T47D (cell line): ENCODE results near the gene PLCXD1.

ENCODE experiments used
- DNase-seq, 2 experiments: peaks; one replicate each; pipeline versions ENCODE4 v3.0.0 to v3.0.0-alpha.2; 2011 to 2012; ENCODE audit warnings: low read depth in 1 of 2, low spot score in 1 of 2
- JUND ChIP-seq: IDR thresholded peaks from 2 replicates; pipeline ENCODE4 v1.6.1; 2012; ENCODE audit warnings: low read depth
- in situ Hi-C: cut with HindIII; loops from 2 replicates; pipeline ENCODE4 v1.10.0; 2016; ENCODE audit warnings: low sequenced_read_pairs, low pct_unique_long_range_greater_than_20kb

The PLCXD1 gene

DNA sequence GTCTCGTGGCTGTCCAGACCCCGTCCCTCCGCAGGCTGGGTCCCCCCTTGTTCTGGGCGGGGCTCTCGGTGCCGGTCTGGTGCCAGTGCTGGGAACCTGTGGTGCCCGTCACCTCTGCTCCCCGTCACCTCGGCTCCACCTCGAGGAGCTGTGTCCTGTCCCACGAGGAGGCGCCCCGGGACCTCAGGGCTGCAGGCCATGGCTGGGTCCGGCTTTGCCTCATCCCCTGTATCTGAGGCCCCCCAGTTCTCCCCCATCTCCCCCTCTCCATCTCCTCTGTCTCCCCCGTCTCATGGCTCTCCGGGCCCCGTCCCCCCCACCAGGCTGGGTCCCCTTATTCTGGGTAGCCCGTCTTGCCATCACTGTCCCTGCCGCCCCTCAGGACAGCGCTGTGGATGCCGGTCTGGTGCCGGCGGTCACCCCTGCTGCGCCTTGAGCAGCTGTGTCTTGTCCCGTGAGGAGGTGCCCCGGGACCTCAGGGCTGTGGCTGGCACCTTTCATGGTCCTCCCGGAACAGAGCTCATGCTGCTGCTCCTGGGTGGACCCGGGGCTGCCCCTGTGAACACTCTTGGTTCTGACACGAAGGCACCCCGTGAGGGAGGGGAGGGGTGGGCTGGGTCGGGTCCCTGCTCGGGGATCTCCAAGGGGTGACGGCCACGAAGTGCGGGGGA lies 50.8 kb downstream of the PLCXD1 start:
- no peak for DNase-seq
- no peak for TF ChIP-seq JUND
- in situ Hi-C loops = no loop called here

DNA sequence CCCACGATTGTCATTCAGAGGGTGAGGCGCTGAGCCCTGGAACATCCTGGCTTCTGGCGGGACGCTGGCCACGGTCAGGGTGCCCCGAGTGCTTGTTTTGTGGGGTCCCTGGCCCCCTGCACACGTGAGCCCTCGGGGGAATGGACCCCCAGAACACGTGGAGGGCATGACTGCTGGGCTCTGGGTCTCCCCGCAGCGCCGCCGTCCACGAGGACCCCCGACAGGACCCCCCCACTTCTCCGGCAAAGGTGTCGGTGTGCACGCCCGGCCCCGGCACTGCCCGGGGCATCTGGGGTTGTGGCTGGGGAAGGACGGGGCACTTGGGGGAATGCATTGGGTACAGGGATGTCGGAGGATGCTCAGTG lies 51.3 kb downstream of the PLCXD1 start:
- in situ Hi-C loops = no loop called here
- no peak for DNase-seq
- TF ChIP-seq JUND = no peak

DNA sequence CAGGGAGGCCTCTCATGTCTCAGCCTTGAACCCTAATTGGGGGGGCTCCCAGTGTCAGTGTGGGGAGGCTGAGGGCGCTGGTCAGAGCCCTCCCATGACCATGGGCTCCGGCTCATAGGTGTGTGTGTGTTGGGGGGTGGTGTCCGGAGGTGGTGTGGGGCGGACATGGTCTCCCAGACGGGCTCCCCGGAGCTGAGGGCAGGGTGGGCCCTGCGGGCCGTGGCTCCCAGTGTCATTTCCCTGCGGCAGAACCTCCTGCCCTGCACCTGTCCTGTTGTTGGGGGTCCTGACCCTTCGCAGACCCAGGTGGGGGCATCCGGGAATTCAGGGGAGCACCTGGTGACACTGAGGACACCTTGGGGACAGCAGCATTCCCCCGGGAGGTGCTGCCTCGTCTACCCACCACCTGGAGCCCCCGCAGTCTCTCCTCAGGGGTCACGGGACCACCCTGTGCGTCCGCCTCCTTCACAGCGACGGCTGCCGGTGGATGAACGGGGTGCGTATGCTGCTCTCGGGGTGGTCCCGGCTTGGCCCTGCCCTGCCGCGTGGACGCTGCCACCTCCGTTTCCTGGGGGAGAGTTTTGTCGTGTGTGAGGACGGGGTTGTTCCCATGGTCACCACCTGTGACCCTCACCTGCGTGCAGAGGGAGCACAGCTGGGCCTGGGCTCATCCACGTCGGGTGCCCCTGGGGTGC lies 51.9 kb downstream of the PLCXD1 start:
- no peak for DNase-seq
- no peak for TF ChIP-seq JUND
- in situ Hi-C loops = no loop called here

DNA sequence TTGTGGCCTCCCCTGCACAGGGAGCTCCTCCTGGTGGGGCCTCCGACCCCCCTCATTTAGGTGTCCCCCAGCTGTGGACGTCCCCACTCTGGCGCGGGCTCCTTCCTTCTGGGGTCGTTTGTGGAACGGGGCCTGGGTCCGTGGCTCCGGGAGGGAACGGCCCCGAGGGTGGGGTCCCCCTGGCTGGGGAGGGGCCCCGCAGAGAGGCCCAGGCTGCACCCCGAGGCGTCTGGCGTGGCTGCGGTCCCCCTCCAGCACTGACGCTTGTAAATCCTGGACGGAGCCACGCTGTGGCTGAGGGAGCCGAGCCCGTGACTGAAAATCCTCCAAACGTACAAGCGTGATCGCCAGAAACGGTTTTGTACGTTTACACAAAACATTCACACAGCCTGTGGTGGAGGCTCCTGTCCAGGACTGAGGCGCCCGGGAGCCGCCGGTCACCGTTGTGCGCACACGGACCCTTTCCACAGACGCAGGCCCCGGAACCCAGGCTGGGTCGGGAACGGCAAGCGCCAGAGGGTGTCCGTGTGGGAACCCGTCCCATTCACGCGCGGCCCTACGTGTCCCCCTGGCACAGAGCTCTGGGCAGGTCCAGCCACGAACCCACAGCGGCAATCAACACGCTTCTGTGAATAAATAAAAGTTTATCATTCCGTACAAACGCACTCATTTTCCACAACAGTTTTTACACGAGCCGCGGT lies 52.6 kb downstream of the PLCXD1 start:
- TF ChIP-seq JUND = no peak
- in situ Hi-C loops = no loop called here
- DNase-seq = no peak

DNA sequence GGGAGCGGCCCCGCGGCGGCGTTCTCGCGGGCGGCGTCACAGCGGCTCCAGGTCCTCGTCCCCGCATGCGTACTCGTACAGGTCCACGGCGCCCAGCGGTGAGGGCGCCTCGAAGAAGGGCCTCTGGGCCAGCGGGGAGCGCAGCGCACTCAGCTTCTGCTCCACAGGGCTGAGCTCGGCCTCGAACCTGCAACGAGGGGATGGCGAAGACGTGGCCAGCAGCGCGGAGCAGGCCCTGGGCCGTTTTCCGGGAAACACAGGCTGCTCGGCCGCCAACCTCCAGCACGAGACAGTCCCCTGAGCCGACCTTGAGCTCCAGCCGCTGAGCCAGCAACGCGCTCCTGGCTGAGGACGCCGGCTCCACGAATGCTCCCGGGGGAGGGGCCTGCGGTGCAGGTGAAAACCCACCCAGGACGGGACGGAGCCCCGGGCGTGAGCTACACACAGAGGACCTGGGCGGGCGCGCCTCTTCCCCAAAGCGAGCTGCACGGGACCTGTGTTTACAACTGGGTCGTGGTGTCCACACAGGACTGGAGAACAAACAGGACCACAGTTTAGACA lies 53.2 kb downstream of the PLCXD1 start:
- in situ Hi-C loops = no loop called here
- no peak for TF ChIP-seq JUND
- no peak for DNase-seq

DNA sequence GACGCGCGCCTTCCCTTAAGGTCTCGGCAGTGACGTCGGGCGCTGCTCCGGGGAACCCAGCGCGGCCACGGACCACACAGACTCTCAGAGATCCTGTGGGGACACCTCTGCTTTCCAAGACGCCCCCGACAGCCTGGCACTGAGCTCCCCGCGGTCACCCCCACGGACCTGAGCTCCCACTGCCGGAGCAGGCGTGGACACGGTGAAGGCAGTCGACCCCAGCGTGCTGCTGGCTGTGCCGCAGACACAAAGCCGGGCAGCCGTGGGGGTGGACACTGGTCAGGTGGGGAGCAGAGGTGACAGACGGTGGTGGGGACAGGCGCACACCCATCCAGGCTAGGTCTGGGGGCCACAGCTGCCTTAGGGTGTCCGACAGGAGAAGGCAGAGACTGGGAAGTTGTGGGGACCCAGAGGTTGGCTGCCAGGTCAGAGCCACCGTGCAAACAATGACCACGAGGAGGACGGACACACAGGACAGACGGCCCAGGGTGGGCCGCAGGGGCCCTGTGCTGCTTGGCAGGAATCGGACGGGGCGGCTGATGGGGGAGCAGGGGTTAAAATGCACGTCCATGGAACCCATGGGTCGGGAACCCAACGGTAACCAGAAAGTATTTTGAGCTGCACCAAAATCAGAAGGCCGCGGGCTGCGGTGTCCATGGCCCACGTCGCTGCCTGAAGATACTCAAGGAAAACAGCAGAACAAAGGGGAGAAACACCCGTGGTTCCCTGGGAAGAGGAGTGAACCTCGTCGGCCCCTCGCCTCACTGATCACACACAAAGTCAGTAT lies 54.0 kb downstream of the PLCXD1 start:
- in situ Hi-C loops = no loop called here
- TF ChIP-seq JUND = no peak
- DNase-seq = no peak

DNA sequence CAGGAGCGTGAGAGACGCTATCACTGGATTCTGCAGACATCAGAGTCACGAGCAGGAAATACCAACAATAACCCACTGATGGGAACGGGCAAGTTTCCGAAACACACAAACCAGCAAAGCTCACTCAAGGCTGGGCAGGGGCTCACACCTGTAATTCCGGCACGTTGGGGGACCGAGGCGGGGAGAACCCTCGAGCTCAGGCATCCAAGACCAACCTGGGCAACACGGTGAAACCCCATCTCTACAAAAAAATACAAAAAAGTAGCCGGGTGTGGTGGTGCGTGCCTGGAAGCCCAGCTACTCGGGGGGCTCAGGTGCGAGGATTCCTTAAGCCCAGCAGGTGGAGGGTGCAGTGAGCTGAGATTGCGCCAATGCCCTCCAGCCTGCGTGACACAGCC lies 54.6 kb downstream of the PLCXD1 start:
- in situ Hi-C loops = no loop called here
- no peak for DNase-seq
- TF ChIP-seq JUND = no peak

DNA sequence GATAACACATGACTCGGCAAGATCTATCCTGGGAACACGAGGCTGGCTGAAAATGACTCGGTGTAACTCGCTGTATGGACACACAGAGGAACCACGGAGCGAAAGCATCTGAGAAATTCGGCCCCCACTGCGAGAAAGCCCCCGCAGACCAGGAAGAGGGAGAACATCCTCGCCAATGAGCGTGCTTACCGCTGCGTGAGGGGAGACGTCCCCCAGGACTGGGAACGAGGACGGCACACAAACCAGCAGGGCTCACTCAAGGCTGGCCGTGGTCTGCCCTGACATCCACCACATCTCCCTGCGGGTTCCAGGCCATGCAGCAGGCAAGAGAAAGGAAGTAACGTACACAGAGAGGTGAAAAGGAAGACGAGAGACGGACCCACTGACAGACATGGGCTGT lies 55.0 kb downstream of the PLCXD1 start:
- no peak for TF ChIP-seq JUND
- DNase-seq = no peak
- in situ Hi-C loops = no loop called here

DNA sequence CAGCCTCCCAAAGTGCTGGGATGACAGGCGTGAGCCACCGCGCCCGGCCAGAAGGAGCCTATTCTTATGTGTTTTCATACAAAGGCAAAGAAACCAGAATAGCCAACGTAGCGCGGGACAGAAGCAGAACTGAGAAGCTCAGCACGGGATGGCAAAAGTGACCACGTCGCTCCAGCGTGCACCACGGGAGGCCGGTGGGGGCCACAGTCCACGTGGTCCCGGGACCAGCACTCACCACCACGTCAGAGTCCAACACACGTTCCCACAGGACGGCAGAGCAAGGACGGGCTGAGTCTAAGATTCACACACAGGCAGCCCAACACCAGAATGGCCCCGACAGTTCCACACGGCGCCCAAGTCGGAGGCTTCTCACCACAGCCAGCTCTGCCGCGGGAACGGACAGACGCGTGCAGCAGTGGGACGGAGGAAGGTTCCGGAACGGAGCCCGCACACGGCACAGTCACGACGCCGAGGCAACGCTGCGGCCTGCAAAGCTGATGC lies 56.2 kb downstream of the PLCXD1 start:
- no peak for TF ChIP-seq JUND
- DNase-seq = no peak

DNA sequence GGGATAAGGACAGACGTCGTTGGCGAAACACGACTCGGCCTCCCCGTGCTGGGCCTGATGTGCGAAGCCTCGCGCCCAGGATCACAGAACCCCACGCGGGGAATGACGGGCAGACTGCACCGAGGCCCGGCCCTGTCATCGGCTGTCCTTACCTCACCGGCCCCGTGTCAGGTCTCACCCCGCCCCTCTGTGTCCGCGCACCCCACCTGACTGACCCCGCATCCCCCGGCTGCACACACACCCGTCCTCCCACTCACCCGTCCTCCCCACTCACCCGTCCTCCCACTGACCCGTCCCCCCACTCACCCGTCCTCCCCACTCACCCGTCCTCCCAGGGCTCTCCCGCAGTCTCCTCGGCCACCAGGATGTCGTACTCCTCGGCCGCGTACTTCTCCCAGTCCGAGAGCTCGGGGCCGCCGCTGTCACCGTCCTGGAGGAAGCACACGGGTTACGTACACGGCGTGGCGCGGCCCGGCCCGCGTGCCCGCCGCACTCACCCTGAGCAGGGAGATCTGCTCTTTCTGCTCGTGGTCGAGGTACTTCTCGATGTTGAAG lies 57.2 kb downstream of the PLCXD1 start:
- in situ Hi-C loops = no loop called here
- no peak for DNase-seq
- no peak for TF ChIP-seq JUND

More for the DNA sequence above, 56.2 kb downstream of the PLCXD1 start:
- in situ Hi-C loops = no loop called here

DNA sequence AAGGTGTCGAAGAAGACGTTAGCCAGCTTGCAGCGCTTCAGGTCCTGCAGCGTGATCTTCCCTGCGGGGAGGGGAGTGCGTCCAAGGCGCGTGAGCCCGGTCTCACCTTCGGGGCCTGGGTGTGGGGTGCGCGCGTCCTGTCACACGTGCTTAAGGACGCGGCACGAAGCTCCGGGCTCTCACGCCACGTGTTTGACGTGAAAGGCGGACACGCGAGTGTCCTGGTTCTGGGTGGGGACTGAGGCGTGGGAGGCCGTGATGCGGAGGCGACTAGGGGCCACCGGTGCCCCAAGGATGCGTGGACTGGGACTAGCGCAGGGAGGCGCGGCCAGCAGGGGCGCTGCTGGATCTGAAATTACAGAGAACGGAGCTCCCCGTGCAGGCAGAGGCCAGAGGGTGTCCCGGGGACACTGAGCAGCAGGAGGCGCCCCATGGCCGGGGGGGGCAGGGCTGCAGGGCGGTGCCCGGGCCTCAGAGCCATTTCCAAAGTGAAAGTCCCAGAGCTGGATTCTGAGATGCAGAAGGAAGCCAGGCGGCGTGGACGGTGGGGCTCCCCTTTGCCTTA lies 57.7 kb downstream of the PLCXD1 start:
- TF ChIP-seq JUND = no peak
- in situ Hi-C loops = no loop called here
- DNase-seq = no peak

DNA sequence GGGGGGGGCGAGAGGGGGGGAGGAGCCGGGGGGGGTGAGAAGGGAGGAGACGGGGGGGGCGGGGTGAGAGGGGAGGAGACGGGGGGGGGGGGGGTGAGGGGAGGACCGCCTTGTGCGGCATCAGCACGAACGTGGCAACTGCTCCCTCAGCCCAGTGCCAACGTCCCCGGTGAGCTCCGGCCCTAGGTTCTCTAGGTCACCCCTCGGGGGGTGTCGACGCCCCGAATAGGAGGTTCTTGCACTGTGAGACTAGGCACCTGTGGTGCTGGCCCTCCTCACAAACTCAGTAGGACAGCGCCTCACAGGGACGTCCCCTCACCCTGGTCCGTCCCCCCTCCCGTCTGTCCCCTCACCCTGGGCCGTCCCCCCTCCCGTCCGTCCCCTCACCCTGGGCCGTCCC lies 58.9 kb downstream of the PLCXD1 start:
- in situ Hi-C loops = no loop called here
- TF ChIP-seq JUND = no peak
- no peak for DNase-seq
